Body of pancreas (tissue), 4 donors: ENCODE data around the gene GPT2.

Experiments used
- CTCF ChIP-seq, 7 experiments: fragments of 450-650 bp in 4 of 7; fragments of 200-600 bp in 3 of 7; sonication (generic) in 3 of 7; IDR thresholded peaks; one replicate each; pipeline ENCODE4 v1.5.1; 2016 to 2019; ENCODE audit warnings: antibody characterized with exemption in 7 of 7
- POLR2A ChIP-seq, 3 donors: fragments of 450-650 bp; IDR thresholded peaks; one replicate each; pipeline ENCODE4 v1.6.1; 2016; ENCODE audit warnings: antibody characterized with exemption in 3 of 3, mild to moderate bottlenecking in 2 of 3

GRCh38 chr16:46859719-46860152, 24.4 kb upstream of the GPT2 start:
- TF ChIP-seq CTCF (IDR thresholded peaks at IDR 0.05) (no peak), POLR2A (IDR thresholded peaks at IDR 0.05) (no peak)
